ENCODE data around the gene SLC34A1. TPM values are rescaled to one million over a fixed set of nuclear protein-coding genes. Genes with fewer than 3 reads are reported as not detected.

The SLC34A1 gene
- total RNA-seq, 6 donors from 2014 or later = not detected

DNA sequence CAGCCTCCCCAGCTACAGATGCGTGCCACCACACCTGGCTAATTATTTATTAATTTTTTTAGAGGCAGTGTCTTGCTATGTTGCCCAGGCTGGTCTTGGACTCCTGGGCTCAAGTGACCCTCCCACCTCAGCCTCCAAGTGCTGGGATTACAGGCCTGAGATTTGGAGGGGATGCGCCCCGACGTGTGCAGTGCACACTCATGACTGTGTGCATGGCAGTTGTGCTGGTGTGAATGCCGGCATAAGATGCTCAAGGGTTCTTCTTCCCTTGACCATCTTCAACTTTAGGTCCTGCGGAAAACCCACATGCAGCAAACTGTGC is 3.5 kb upstream of the SLC34A1 start:
- H3K4me3 ChIP-seq = no peak overlapping the region

DNA sequence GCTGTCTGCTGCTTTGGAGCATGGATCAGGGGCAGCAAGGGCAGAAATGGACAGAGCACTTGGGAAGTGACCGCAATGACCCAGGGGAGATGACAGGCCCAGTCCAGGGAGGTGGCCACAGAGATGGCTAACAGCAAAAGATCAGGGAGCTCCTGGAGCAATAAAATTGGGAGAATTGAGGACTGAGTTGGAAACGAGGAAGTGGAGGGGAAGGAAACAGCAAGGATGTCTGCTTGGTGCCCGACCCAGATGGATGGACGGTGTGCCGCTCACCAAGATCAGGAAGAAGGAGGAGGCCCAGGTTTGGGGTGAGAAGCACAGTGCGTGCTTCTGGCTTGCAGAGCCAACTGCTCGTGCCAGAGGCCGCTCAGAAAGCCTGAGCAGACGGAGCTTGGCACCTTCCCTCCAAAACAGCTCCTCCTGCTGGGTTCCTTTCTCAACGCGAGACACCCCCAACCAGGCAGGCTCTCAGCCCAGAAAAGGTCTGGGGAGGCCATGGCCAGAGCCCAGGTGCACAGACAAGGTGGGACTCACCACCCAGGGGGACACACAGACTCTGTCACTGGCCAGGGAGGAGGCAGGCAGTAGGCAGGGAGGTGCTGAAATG is 1.7 kb upstream of the SLC34A1 start:
- Histone ChIP-seq H3K4me3 (no peak overlapping the region), H3K9me3 (no peaks in the 10 kb centered on the region), H3K36me3 (no peaks in the 10 kb centered on the region), H3K27ac (no peak overlapping the region), H3K4me1 (no peaks in the 10 kb centered on the region), H3K27me3 (no peaks in the 10 kb centered on the region)
- TF ChIP-seq, protein P1, sequence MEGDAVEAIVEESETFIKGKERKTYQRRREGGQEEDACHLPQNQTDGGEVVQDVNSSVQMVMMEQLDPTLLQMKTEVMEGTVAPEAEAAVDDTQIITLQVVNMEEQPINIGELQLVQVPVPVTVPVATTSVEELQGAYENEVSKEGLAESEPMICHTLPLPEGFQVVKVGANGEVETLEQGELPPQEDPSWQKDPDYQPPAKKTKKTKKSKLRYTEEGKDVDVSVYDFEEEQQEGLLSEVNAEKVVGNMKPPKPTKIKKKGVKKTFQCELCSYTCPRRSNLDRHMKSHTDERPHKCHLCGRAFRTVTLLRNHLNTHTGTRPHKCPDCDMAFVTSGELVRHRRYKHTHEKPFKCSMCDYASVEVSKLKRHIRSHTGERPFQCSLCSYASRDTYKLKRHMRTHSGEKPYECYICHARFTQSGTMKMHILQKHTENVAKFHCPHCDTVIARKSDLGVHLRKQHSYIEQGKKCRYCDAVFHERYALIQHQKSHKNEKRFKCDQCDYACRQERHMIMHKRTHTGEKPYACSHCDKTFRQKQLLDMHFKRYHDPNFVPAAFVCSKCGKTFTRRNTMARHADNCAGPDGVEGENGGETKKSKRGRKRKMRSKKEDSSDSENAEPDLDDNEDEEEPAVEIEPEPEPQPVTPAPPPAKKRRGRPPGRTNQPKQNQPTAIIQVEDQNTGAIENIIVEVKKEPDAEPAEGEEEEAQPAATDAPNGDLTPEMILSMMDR (IDR thresholded peaks at IDR 0.05) = no peak
- TF ChIP-seq EP300 (IDR thresholded peaks at IDR 0.05) = no peak
- WGBS, 2 donors = 36 to 43% methylated on average over 10 to 11 of the region's 11 CpGs
- no peak for DNase-seq
- ATAC-seq (ENCODE audit: low FRiP score in 2 of 2) = no peak

More for the DNA sequence above, 3.5 kb upstream of the SLC34A1 start:
- ATAC-seq (ENCODE audit: low FRiP score in 2 of 2) = no peak
- WGBS, 2 donors = 83 to 88% methylated on average over 6 of the region's 6 CpGs
- TF ChIP-seq, protein P1 (IDR thresholded peaks at IDR 0.05) = no peak
- TF ChIP-seq POLR2A (IDR thresholded peaks at IDR 0.05) (no peak), EP300 (IDR thresholded peaks at IDR 0.05) (no peak), POLR2AphosphoS5 (IDR thresholded peaks at IDR 0.05) (no peak)
- Histone ChIP-seq H3K4me1 (no peaks in the 10 kb centered on the region), H3K9me3 (no peaks in the 10 kb centered on the region), H3K36me3 (no peaks in the 10 kb centered on the region), H3K27ac (no peak overlapping the region), H3K27me3 (no peaks in the 10 kb centered on the region)
- no peak for DNase-seq

DNA sequence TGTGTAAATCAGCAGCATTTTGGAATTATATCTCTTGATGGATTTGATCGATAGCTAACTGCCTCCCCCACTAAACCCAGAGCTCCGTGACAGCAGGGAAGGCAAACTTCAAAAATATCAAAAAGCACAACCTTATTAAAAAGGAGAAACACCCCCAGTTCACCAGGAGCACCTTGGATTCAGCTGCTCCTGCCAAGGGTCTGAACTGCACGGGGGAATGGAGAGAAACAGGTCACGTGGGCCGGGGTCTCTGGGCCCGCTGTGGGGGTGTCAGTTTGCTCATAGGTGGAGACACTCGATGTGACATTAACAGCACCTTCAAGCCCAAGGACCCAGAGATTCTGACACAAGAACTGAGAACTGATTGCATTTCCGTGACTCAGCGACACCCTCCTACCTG is 1.1 kb upstream of the SLC34A1 start:
- no peak for DNase-seq
- Histone ChIP-seq H3K27me3 (no peaks in the 10 kb centered on the region), H3K4me3 (no peak overlapping the region), H3K9me3 (no peaks in the 10 kb centered on the region), H3K27ac (no peak overlapping the region), H3K4me1 (no peaks in the 10 kb centered on the region), H3K36me3 (no peaks in the 10 kb centered on the region)
- TF ChIP-seq POLR2A (IDR thresholded peaks at IDR 0.05) (no peak), POLR2AphosphoS5 (IDR thresholded peaks at IDR 0.05) (no peak), EP300 (IDR thresholded peaks at IDR 0.05) (no peak)
- TF ChIP-seq, protein P1 (IDR thresholded peaks at IDR 0.05) = no peak
- 87 to 93% methylated on average over 9 of the region's 9 CpGs for WGBS, 2 donors
- ATAC-seq (ENCODE audit: low FRiP score in 2 of 2) = no peak

DNA sequence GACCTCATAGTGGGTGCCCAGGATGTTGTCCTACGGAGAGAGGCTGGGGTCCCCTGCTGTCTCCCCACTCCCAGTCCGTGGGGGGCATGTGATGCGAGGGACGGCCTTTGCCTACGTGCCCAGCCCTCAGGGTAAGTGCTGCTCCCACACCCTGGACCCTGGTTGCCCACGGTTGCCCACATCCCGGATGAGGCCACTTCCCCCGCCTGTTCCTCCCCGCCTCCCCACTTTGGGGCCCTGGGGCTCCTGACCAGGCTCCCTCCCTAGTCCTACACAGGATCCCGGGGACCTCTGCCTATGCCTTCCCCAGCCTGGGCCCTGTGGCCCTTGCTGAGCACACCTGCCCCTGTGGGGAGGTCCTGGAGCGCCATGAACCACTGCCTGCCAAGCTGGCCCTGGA is 1.5 kb downstream of the SLC34A1 start:
- H3K36me3 ChIP-seq = no peaks in the 10 kb centered on the region
- H3K27ac ChIP-seq = no peak overlapping the region
- peaks cover 15 to 22% (median 21%) of the 10 kb centered on the region in 4 donors for H3K4me1 ChIP-seq
- no peak overlapping the region for H3K4me3 ChIP-seq
- TF ChIP-seq POLR2A (IDR thresholded peaks at IDR 0.05) (no peak), POLR2AphosphoS5 (IDR thresholded peaks at IDR 0.05) (no peak), EP300 (IDR thresholded peaks at IDR 0.05) (no peak)
- TF ChIP-seq, protein P1 (IDR thresholded peaks at IDR 0.05) = no peak
- ATAC-seq (ENCODE audit: low FRiP score in 2 of 2) (no peak), DNase-seq (peak in 1 of 2 donors; percentile 52)
- WGBS, 2 donors = 59 to 66% methylated on average over 8 to 11 of the region's 11 CpGs
- no peaks in the 10 kb centered on the region for H3K27me3 ChIP-seq
- no peaks in the 10 kb centered on the region for H3K9me3 ChIP-seq

DNA sequence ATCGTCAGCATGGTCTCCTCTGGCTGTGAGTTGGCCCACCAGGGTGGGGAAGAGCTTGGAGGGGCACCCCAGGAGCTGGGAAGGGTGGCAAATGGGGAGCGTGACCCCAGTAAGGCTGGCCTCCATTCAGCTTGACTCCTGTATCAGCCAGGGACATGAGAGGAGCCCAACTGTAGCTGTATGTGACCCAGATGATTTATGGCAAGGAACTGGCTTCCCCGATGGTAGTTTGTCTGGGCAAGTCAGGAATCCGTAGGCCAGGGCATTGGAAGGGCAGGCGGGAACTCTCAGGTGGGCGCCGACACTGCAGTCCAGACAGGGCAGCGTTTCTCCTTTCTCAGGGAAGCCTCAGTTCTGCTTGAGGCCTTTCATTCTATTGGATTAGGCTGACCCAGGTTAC is 2.3 kb downstream of the SLC34A1 start:
- ATAC-seq (ENCODE audit: low FRiP score in 2 of 2) = no peak
- DNase-seq = no peak
- no peak for TF ChIP-seq POLR2AphosphoS5 (IDR thresholded peaks at IDR 0.05)
- TF ChIP-seq EP300 (IDR thresholded peaks at IDR 0.05) = no peak
- TF ChIP-seq POLR2A (IDR thresholded peaks at IDR 0.05) = no peak
- TF ChIP-seq, protein P1 (IDR thresholded peaks at IDR 0.05) = no peak
- no peaks in the 10 kb centered on the region for H3K27me3 ChIP-seq
- H3K36me3 ChIP-seq = no peaks in the 10 kb centered on the region
- no peaks in the 10 kb centered on the region for H3K9me3 ChIP-seq
- H3K27ac ChIP-seq = no peak overlapping the region
- no peak overlapping the region for H3K4me3 ChIP-seq
- WGBS, 2 donors = 86 to 89% methylated on average over 8 of the region's 8 CpGs
- H3K4me1 ChIP-seq = peaks cover 15 to 24% (median 22%) of the 10 kb centered on the region in 4 donors

Measured in upper lobe of left lung (tissue), 6 donors.